Measurements from ENCODE around the gene PRKAG2. TPM values are rescaled to one million over a fixed set of nuclear protein-coding genes. Genes with fewer than 3 reads are reported as not detected.

The PRKAG2 gene
- total RNA-seq, 1 donor from 2014 or later: 13.5 TPM

- Mint-ChIP-seq H3K4me1 (ENCODE audit: unreplicated experiment) (no peaks in the 10 kb centered on the region), H3K4me3 (ENCODE audit: unreplicated experiment) (no peak overlapping the region), H3K36me3 (ENCODE audit: unreplicated experiment) (no peaks in the 10 kb centered on the region), H3K9me3 (ENCODE audit: unreplicated experiment) (no peaks in the 10 kb centered on the region), H3K27ac (ENCODE audit: unreplicated experiment) (no peak overlapping the region), H3K27me3 (ENCODE audit: unreplicated experiment) (peaks cover 18% of the 10 kb centered on the region)
- TF ChIP-seq, protein P1, sequence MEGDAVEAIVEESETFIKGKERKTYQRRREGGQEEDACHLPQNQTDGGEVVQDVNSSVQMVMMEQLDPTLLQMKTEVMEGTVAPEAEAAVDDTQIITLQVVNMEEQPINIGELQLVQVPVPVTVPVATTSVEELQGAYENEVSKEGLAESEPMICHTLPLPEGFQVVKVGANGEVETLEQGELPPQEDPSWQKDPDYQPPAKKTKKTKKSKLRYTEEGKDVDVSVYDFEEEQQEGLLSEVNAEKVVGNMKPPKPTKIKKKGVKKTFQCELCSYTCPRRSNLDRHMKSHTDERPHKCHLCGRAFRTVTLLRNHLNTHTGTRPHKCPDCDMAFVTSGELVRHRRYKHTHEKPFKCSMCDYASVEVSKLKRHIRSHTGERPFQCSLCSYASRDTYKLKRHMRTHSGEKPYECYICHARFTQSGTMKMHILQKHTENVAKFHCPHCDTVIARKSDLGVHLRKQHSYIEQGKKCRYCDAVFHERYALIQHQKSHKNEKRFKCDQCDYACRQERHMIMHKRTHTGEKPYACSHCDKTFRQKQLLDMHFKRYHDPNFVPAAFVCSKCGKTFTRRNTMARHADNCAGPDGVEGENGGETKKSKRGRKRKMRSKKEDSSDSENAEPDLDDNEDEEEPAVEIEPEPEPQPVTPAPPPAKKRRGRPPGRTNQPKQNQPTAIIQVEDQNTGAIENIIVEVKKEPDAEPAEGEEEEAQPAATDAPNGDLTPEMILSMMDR (IDR thresholded peaks at IDR 0.05): no peak
- DNase-seq (ENCODE audit: extremely low spot score, unreplicated experiment): no peak
These were observed 43.7 kb downstream of the PRKAG2 start for GRCh38 chr7:151833213-151833651.

DNA sequence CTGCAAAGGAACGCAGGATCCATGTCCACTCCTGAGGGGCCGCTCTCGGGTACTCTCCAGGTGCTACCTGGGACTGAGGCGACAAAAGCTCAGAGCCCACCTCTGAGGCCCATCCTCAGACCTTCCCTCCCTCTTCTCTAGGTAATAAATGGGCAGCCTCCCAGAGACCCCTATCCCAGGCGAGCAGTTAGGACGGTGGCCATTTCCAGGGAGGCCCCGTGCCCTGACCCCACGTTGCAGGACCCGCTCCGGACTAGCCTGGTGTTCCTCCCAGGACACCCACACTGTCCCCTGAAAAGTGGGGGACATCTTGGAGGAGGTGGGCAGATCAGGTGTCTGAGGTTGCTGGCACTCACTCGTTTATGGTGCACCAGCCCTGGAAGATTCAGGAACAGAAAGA lies 44.3 kb downstream of the PRKAG2 start:
- no peaks in the 10 kb centered on the region for H3K9me3 Mint-ChIP-seq (ENCODE audit: unreplicated experiment)
- peaks cover 24% of the 10 kb centered on the region for H3K27me3 Mint-ChIP-seq (ENCODE audit: unreplicated experiment)
- no peaks in the 10 kb centered on the region for H3K36me3 Mint-ChIP-seq (ENCODE audit: unreplicated experiment)
- H3K27ac Mint-ChIP-seq (ENCODE audit: unreplicated experiment): no peak overlapping the region
- TF ChIP-seq, protein P1 (IDR thresholded peaks at IDR 0.05): no peak
- no peaks in the 10 kb centered on the region for H3K4me1 Mint-ChIP-seq (ENCODE audit: unreplicated experiment)
- no peak for DNase-seq (ENCODE audit: extremely low spot score, unreplicated experiment)
- H3K4me3 Mint-ChIP-seq (ENCODE audit: unreplicated experiment): no peak overlapping the region

GRCh38 chr7:151832138-151832537 lies 44.8 kb downstream of the PRKAG2 start:
- no peak overlapping the region for H3K27ac Mint-ChIP-seq (ENCODE audit: unreplicated experiment)
- TF ChIP-seq, protein P1 (IDR thresholded peaks at IDR 0.05): no peak

DNA sequence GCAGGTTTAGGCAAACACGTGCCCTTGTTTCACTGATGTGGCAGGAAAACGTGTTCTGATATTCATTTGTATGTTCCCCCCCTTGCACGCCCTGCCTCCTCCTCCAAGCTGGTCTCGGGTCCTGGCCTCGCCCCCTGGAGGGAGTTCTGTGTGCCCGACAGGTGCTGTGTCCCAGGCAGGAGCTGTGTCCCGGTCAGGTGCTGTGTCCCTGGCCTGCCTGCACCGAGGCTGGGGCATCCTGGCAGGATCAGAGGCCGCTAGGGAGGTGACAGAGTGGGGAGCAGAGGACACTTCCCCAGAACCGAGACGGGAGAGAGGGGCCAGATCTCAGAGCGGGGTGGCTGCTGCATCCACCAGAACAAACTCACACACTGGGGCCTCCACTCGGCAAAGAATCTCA lies 45.3 kb downstream of the PRKAG2 start:
- TF ChIP-seq, protein P1 (IDR thresholded peaks at IDR 0.05): no peak
- no peaks in the 10 kb centered on the region for H3K9me3 Mint-ChIP-seq (ENCODE audit: unreplicated experiment)
- no peak overlapping the region for H3K4me3 Mint-ChIP-seq (ENCODE audit: unreplicated experiment)
- H3K27ac Mint-ChIP-seq (ENCODE audit: unreplicated experiment): no peak overlapping the region
- no peaks in the 10 kb centered on the region for H3K36me3 Mint-ChIP-seq (ENCODE audit: unreplicated experiment)
- DNase-seq (ENCODE audit: extremely low spot score, unreplicated experiment): no peak
- H3K27me3 Mint-ChIP-seq (ENCODE audit: unreplicated experiment): peaks cover 27% of the 10 kb centered on the region
- no peaks in the 10 kb centered on the region for H3K4me1 Mint-ChIP-seq (ENCODE audit: unreplicated experiment)

More at GRCh38 chr7:151832138-151832537, 44.8 kb downstream of the PRKAG2 start:
- no peaks in the 10 kb centered on the region for H3K4me1 Mint-ChIP-seq (ENCODE audit: unreplicated experiment)
- DNase-seq (ENCODE audit: extremely low spot score, unreplicated experiment): no peak
- peaks cover 25% of the 10 kb centered on the region for H3K27me3 Mint-ChIP-seq (ENCODE audit: unreplicated experiment)
- H3K36me3 Mint-ChIP-seq (ENCODE audit: unreplicated experiment): no peaks in the 10 kb centered on the region
- H3K4me3 Mint-ChIP-seq (ENCODE audit: unreplicated experiment): no peak overlapping the region
- no peaks in the 10 kb centered on the region for H3K9me3 Mint-ChIP-seq (ENCODE audit: unreplicated experiment)

DNA sequence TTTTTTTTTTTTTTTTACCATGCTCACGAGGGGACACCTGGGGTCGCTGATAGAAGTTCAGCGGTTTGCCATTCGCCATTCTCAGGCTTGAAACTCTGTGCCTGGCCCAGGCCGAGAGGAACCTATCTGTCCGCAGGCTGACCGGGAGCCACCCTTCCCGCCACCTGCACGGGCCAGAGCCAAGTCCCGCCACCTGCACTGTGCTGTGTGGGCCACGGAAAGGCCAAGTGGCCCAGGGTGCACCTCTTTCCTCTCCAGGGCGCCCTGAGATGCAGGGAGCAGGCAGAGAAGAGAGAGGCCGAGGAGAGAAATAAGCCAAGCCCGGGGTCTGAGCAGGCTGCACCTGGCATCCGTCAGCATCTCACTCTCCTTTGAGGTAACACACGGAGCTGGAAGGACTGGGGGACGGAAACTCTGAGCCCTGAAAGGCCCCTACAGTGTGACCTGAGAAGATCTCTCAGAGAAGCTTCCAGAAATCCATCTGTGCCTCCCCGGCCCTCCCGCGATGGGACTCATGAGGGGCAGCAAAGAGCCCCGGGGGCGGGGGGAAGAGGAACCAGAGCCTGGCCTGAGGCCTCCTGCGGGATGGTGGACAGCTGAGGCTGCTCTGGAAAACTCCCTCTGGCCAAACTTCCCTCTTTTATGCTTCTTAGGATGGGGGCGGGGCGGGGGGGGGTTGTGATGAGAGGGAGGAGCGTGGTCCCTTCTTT lies 46.6 kb downstream of the PRKAG2 start:
- H3K27ac Mint-ChIP-seq (ENCODE audit: unreplicated experiment): no peak overlapping the region
- H3K27me3 Mint-ChIP-seq (ENCODE audit: unreplicated experiment): peaks cover 38% of the 10 kb centered on the region
- TF ChIP-seq, protein P1 (IDR thresholded peaks at IDR 0.05): no peak
- no peaks in the 10 kb centered on the region for H3K9me3 Mint-ChIP-seq (ENCODE audit: unreplicated experiment)
- H3K4me3 Mint-ChIP-seq (ENCODE audit: unreplicated experiment): no peak overlapping the region
- no peaks in the 10 kb centered on the region for H3K4me1 Mint-ChIP-seq (ENCODE audit: unreplicated experiment)
- no peaks in the 10 kb centered on the region for H3K36me3 Mint-ChIP-seq (ENCODE audit: unreplicated experiment)
- DNase-seq (ENCODE audit: extremely low spot score, unreplicated experiment): no peak
